Brain microvascular endothelial cell (primary cell): ENCODE results near the gene ANKRD33.
A peak's percentile ranks its signal among the peaks of the same experiment; 100 is the strongest.

Source experiments
- DNase-seq: peaks from one replicate; pipeline ENCODE4 v3.0.0-alpha.2; 2020
- H3K27ac ChIP-seq: fragments of 250-450 bp; sonication (Bioruptor Pico); 2 replicates; pipeline ENCODE4 v1.5.1; 2020; ENCODE audit warnings: mild to moderate bottlenecking, moderate library complexity
- H3K27me3 ChIP-seq: fragments of 250-450 bp; sonication (Bioruptor Pico); replicated peaks from 2 replicates; pipeline ENCODE4 v1.5.1; 2020; ENCODE audit warnings: mild to moderate bottlenecking
- H3K36me3 ChIP-seq: fragments of 250-450 bp; sonication (Bioruptor Pico); replicated peaks from 2 replicates; pipeline ENCODE4 v1.5.1; 2020; ENCODE audit warnings: mild to moderate bottlenecking
- H3K4me3 ChIP-seq: 2 replicates; pipeline ENCODE4 v1.5.1; 2011; ENCODE audit warnings: low read depth, mild to moderate bottlenecking, control low read depth, low read length, moderate library complexity
- CTCF ChIP-seq: IDR thresholded peaks from 2 replicates; pipeline ENCODE4 v1.5.1; 2011; ENCODE audit warnings: low read depth, mild to moderate bottlenecking, moderate library complexity, low read length, control low read depth, inconsistent platforms; ENCODE audit errors: missing control alignments
- in situ Hi-C: cut with HindIII; loops from 2 replicates; pipeline ENCODE4 v1.10.0; 2017; ENCODE audit warnings: low sequenced_read_pairs, low pct_ligation_motif_present

The ANKRD33 gene

GRCh38 chr12:51867371-51867770, 20.5 kb upstream of the ANKRD33 start:
- H3K4me3 ChIP-seq: no peak overlapping the region
- DNase-seq: no peak
- TF ChIP-seq CTCF: no peak
- peaks cover 36% of the 10 kb centered on the region for H3K27me3 ChIP-seq
- no peak overlapping the region for H3K27ac ChIP-seq
- in situ Hi-C loops: no loop called here
- no peaks in the 10 kb centered on the region for H3K36me3 ChIP-seq

- Histone ChIP-seq H3K36me3 (no peaks in the 10 kb centered on the region), H3K4me3 (no peak overlapping the region), H3K27me3 (peaks cover 36% of the 10 kb centered on the region), H3K27ac (no peak overlapping the region)
- in situ Hi-C loops: no loop called here
- no peak for DNase-seq
- TF ChIP-seq CTCF: no peak
These were observed 20.0 kb upstream of the ANKRD33 start for GRCh38 chr12:51867796-51868428.

GRCh38 chr12:51868821-51869495, 18.9 kb upstream of the ANKRD33 start:
- in situ Hi-C loops: no loop called here
- peaks cover 31% of the 10 kb centered on the region for H3K27me3 ChIP-seq
- DNase-seq: no peak
- H3K4me3 ChIP-seq: peak overlapping the region; percentile 54
- H3K36me3 ChIP-seq: no peaks in the 10 kb centered on the region
- no peak for TF ChIP-seq CTCF
- H3K27ac ChIP-seq: no peak overlapping the region

GRCh38 chr12:51869496-51869865, 18.4 kb upstream of the ANKRD33 start:
- no peaks in the 10 kb centered on the region for H3K36me3 ChIP-seq
- in situ Hi-C loops: no loop called here
- H3K27ac ChIP-seq: no peak overlapping the region
- H3K27me3 ChIP-seq: peaks cover 25% of the 10 kb centered on the region
- no peak for TF ChIP-seq CTCF
- peak overlapping the region; percentile 54 for H3K4me3 ChIP-seq
- no peak for DNase-seq

- no peak for TF ChIP-seq CTCF
- Histone ChIP-seq H3K4me3 (no peak overlapping the region), H3K27me3 (peaks cover 22% of the 10 kb centered on the region), H3K27ac (no peak overlapping the region), H3K36me3 (no peaks in the 10 kb centered on the region)
- DNase-seq: no peak
- in situ Hi-C loops: no loop called here
These were observed 18.0 kb upstream of the ANKRD33 start for GRCh38 chr12:51869931-51870330.
